ENCODE data around the gene NCK1.

DNA sequence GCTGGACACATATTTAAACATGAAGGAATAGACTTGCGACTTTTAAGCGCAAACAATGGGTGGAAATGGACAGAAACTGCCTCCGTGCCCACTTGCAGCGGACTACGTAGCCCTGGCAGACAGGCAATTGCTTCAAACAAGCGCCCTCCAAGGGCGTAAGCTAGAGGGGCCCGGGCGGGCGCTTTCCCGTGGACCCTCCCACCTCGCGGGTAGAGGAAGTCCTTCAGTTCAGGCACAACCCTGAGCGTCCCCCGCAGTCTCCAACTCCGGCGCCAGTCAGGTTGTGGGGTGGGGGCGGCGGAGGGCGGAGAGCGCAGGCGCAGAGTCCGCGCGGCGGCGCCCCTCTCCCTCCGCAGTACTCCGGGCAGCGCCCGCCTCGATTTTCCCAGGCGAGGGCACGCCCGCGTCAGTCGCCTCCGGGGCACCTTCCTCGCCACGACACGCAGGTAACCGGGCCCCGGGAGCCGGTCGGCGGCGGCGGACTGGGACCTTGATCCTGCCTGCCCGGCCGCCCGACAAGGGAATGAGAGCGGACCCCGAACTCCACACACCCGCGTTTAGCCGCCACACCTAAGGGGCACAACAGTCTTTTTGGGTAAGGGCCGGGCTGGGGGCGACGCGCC, 43.1 kb upstream of the NCK1 start, which contains the start of gene SLC35G2:
- TF ChIP-seq, protein P1, sequence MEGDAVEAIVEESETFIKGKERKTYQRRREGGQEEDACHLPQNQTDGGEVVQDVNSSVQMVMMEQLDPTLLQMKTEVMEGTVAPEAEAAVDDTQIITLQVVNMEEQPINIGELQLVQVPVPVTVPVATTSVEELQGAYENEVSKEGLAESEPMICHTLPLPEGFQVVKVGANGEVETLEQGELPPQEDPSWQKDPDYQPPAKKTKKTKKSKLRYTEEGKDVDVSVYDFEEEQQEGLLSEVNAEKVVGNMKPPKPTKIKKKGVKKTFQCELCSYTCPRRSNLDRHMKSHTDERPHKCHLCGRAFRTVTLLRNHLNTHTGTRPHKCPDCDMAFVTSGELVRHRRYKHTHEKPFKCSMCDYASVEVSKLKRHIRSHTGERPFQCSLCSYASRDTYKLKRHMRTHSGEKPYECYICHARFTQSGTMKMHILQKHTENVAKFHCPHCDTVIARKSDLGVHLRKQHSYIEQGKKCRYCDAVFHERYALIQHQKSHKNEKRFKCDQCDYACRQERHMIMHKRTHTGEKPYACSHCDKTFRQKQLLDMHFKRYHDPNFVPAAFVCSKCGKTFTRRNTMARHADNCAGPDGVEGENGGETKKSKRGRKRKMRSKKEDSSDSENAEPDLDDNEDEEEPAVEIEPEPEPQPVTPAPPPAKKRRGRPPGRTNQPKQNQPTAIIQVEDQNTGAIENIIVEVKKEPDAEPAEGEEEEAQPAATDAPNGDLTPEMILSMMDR (IDR thresholded peaks at IDR 0.05; ENCODE audit: low read depth, low read length, poor library complexity, severe bottlenecking) = no peak
- TF ChIP-seq EZH2phosphoT487 (IDR thresholded peaks at IDR 0.05; ENCODE audit: borderline replicate concordance, low read length) = no peak
